ENCODE results near the gene TCEA3. TPM values are rescaled to one million over a fixed set of nuclear protein-coding genes. Genes with fewer than 3 reads are reported as not detected.

TCEA3 gene
- total and polyA plus RNA-seq, 10 of the 15 experiments (the other 5 are each of a cell fraction or from before 2014, with no cell fraction given): 0.06 to 0.23 (median 0.08) TPM; not detected in 7

DNA sequence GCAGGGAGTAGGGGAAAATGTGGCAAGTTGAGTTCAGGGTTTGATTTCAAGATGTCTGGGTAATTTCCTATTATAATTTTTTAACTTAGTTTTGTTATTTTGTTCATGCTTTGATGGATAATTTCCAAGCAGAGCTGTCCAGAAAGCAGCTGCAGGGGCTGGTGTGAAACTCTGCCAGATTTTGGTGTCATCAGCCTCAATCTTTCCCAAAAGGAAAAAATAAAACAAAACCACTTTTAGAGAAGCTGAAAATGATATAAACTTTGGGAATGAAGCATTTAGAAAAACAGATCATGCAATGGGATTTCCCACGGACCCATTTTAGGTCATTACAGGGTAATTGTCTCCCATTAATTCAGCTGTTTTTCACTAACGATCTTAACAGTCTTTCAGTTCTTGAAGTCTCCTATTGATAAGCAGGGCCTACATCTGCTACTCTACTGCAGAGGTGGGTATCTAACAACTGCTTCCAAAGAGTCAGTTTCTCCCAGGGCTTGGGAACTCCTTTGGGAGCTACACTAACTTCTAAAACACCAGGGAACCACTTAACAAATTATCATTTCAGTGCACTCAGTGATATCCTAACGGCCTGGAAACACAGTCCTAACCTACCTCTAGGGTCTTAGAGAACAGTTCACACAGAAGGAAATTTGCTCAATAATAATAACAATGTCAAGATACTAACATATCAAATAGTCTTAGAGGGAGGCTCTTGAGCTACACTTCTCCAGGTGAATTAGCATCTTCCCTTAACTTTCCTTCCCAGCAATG, 67.2 kb downstream of the TCEA3 start (continued):
- TF ChIP-seq, protein P1, sequence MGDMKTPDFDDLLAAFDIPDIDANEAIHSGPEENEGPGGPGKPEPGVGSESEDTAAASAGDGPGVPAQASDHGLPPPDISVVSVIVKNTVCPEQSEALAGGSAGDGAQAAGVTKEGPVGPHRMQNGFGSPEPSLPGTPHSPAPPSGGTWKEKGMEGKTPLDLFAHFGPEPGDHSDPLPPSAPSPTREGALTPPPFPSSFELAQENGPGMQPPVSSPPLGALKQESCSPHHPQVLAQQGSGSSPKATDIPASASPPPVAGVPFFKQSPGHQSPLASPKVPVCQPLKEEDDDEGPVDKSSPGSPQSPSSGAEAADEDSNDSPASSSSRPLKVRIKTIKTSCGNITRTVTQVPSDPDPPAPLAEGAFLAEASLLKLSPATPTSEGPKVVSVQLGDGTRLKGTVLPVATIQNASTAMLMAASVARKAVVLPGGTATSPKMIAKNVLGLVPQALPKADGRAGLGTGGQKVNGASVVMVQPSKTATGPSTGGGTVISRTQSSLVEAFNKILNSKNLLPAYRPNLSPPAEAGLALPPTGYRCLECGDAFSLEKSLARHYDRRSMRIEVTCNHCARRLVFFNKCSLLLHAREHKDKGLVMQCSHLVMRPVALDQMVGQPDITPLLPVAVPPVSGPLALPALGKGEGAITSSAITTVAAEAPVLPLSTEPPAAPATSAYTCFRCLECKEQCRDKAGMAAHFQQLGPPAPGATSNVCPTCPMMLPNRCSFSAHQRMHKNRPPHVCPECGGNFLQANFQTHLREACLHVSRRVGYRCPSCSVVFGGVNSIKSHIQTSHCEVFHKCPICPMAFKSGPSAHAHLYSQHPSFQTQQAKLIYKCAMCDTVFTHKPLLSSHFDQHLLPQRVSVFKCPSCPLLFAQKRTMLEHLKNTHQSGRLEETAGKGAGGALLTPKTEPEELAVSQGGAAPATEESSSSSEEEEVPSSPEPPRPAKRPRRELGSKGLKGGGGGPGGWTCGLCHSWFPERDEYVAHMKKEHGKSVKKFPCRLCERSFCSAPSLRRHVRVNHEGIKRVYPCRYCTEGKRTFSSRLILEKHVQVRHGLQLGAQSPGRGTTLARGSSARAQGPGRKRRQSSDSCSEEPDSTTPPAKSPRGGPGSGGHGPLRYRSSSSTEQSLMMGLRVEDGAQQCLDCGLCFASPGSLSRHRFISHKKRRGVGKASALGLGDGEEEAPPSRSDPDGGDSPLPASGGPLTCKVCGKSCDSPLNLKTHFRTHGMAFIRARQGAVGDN (IDR thresholded peaks at IDR 0.05): no peak
- no peak for TF ChIP-seq EZH2 (IDR thresholded peaks at IDR 0.05; ENCODE audit: borderline replicate concordance, control insufficient read depth, low read depth, low read length)

DNA sequence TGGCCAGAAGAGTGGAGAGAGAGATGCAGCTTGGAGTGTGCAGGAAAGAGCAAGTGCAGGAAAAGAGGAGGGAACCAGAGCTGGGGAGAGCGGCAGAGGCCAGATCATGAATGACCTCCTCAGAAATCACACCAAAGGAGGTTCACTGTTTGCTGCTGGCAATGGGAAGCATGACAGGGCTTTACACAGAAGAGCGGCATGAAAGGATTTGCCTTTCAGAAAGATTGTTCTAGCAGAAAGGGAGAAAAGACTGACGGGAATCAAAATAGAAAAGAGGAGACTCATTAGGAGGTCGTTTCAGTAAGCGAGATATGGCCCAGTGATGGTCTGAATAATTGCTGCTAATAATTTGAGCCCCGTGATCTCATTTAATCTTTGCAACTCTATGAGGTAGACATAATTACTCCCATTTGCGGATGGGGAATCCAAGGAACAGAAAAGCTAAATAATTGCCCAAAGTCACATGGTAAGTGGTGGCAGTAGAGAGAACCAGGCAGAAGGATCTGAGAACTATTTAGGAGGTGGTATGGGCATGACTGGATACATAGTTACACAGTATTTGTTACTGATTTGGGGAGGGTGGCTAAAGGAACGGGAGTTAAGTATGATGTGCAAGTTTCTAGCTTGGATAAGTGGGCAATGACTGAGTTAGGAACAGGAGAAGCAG, 67.9 kb downstream of the TCEA3 start:
- Histone ChIP-seq H3K9ac (ENCODE audit: control insufficient read depth, insufficient read depth, low read length) (no peak overlapping the region), H3K27me3 (replicated peaks in 1 of 2; ENCODE audit: control insufficient read depth in 2 of 2, insufficient read depth in 2 of 2, low read length in 1 of 2) (no peaks in the 10 kb centered on the region), H3K9me3 (replicated peaks; ENCODE audit: control insufficient read depth, insufficient read depth, low read length) (peaks cover 11% of the 10 kb centered on the region; the same call in 2 of the 3 replicates), H3K79me2 (ENCODE audit: control insufficient read depth, insufficient read depth, low read length) (no peaks in the 10 kb centered on the region), H2AFZ (ENCODE audit: control insufficient read depth, low read depth, low read length) (no peak overlapping the region), H3K4me3 (no peak overlapping the region), H4K20me1 (ENCODE audit: control insufficient read depth, insufficient read depth) (no peaks in the 10 kb centered on the region), H3K4me2 (ENCODE audit: control insufficient read depth, insufficient read depth) (no peak overlapping the region), H3K27ac (ENCODE audit: control insufficient read depth, insufficient read depth) (no peak overlapping the region), H3K36me3 (ENCODE audit: control insufficient read depth in 2 of 2, insufficient read depth in 2 of 2, low read length in 1 of 2) (no peaks in the 10 kb centered on the region), H3K4me1 (ENCODE audit: control insufficient read depth, insufficient read depth, low read length) (no peaks in the 10 kb centered on the region)
- POLR2A ChIA-PET: interaction anchor here (1.1 kb wide), 1 partner anchor 9 kb away, joined by 3 read pairs; no protein-coding TSS in a partner anchor
- SMC1A ChIA-PET (ENCODE audit: uncharacterized antibody, unreplicated experiment): interaction anchor here (0.9 to 1.2 kb wide), 2 partner anchors 12 to 27 kb away, joined by 3 to 4 read pairs; no protein-coding TSS in a partner anchor
- no TSS peak for BruUV-seq (replicated peaks)
- CTCF ChIA-PET: interaction anchor here (1.5 kb wide), 1 partner anchor 37 kb away, joined by 3 read pairs; no protein-coding TSS in a partner anchor
- WGBS (ENCODE audit: insufficient coverage, insufficient replicate concordance, low lambda C conversion rate, missing lambda C conversion rate): 82% methylated on average over 8 of the region's 8 CpGs
- FAIRE-seq (no peak), DNase-seq (ENCODE audit: low read depth, low spot score) (no peak), ATAC-seq (no peak)
- intact Hi-C loops (cut with micrococcal nuclease; ENCODE audit: unreplicated experiment): no loop called here
- RAD21 ChIA-PET (ENCODE audit: unreplicated experiment): no interaction called here
- in situ Hi-C loops (cut with MboI): no loop called here
- no peak for TF ChIP-seq NBN (IDR thresholded peaks at IDR 0.05)
- TF ChIP-seq, protein P2, sequence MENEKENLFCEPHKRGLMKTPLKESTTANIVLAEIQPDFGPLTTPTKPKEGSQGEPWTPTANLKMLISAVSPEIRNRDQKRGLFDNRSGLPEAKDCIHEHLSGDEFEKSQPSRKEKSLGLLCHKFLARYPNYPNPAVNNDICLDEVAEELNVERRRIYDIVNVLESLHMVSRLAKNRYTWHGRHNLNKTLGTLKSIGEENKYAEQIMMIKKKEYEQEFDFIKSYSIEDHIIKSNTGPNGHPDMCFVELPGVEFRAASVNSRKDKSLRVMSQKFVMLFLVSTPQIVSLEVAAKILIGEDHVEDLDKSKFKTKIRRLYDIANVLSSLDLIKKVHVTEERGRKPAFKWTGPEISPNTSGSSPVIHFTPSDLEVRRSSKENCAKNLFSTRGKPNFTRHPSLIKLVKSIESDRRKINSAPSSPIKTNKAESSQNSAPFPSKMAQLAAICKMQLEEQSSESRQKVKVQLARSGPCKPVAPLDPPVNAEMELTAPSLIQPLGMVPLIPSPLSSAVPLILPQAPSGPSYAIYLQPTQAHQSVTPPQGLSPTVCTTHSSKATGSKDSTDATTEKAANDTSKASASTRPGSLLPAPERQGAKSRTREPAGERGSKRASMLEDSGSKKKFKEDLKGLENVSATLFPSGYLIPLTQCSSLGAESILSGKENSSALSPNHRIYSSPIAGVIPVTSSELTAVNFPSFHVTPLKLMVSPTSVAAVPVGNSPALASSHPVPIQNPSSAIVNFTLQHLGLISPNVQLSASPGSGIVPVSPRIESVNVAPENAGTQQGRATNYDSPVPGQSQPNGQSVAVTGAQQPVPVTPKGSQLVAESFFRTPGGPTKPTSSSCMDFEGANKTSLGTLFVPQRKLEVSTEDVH (IDR thresholded peaks at IDR 0.05; ENCODE audit: low read depth, partially characterized antibody): no peak
- no peak for TF ChIP-seq NFYB (IDR thresholded peaks at IDR 0.05; ENCODE audit: insufficient read depth, low read depth, low read length)
- TF ChIP-seq CHD2 (IDR thresholded peaks at IDR 0.05; ENCODE audit: borderline replicate concordance, low read depth, low read length): no peak
- no peak for TF ChIP-seq MTA2 (IDR thresholded peaks at IDR 0.05; ENCODE audit: low read depth)
- TF ChIP-seq, protein P3, sequence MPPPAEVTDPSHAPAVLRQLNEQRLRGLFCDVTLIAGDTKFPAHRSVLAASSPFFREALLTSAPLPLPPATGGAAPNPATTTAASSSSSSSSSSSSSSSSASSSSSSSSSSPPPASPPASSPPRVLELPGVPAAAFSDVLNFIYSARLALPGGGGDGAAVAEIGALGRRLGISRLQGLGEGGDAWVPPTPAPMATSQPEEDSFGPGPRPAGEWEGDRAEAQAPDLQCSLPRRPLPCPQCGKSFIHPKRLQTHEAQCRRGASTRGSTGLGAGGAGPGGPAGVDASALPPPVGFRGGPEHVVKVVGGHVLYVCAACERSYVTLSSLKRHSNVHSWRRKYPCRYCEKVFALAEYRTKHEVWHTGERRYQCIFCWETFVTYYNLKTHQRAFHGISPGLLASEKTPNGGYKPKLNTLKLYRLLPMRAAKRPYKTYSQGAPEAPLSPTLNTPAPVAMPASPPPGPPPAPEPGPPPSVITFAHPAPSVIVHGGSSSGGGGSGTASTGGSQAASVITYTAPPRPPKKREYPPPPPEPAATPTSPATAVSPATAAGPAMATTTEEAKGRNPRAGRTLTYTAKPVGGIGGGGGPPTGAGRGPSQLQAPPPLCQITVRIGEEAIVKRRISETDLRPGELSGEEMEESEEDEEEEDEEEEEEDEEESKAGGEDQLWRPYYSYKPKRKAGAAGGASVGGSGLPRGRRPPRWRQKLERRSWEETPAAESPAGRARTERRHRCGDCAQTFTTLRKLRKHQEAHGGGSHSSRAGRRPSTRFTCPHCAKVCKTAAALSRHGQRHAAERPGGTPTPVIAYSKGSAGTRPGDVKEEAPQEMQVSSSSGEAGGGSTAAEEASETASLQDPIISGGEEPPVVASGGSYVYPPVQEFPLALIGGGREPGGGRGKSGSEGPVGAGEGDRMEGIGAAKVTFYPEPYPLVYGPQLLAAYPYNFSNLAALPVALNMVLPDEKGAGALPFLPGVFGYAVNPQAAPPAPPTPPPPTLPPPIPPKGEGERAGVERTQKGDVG (CRISPR knock-in tag; IDR thresholded peaks at IDR 0.05): no peak
- no peak for TF ChIP-seq NFYA (IDR thresholded peaks at IDR 0.05; ENCODE audit: borderline replicate concordance, low read depth, low read length)
